GM12878 (cell line): ENCODE results near the gene LALBA.

Experiments
- POLR2AphosphoS5 ChIP-seq: IDR thresholded peaks from 2 replicates; pipeline ENCODE4 v1.6.1; 2011; ENCODE audit warnings: mild to moderate bottlenecking, low read length, inconsistent platforms
- SP1 ChIP-seq: IDR thresholded peaks from one replicate; pipeline ENCODE4 v1.6.1; 2011; ENCODE audit warnings: low read depth, low read length
- SUPT20H ChIP-seq: IDR thresholded peaks from 2 replicates; pipeline ENCODE4 v1.6.1; 2011; ENCODE audit warnings: low read depth, mild to moderate bottlenecking, low read length, moderate library complexity, borderline replicate concordance; ENCODE audit not compliant: control insufficient read depth
- TF ChIP-seq, protein P1 (sequence below): IDR thresholded peaks from 2 replicates; pipeline ENCODE4 v1.6.1; 2011; ENCODE audit warnings: borderline replicate concordance, low read depth, mild to moderate bottlenecking, moderate library complexity, mixed read lengths, low read length; ENCODE audit not compliant: insufficient read depth; ENCODE audit errors: extremely low read length

GRCh38 chr12:48557919-48558318, 11.9 kb downstream of the LALBA start:
- TF ChIP-seq SUPT20H (no peak), SP1 (no peak), POLR2AphosphoS5 (no peak)
- TF ChIP-seq, protein P1, sequence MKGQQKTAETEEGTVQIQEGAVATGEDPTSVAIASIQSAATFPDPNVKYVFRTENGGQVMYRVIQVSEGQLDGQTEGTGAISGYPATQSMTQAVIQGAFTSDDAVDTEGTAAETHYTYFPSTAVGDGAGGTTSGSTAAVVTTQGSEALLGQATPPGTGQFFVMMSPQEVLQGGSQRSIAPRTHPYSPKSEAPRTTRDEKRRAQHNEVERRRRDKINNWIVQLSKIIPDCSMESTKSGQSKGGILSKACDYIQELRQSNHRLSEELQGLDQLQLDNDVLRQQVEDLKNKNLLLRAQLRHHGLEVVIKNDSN = no peak
